GM18511 (cell line): Measurements from ENCODE around the gene RHOV.
A peak's percentile ranks its signal among the peaks of the same experiment; 100 is the strongest.

Source experiments
- ATAC-seq: cut with Tn5 transposase; IDR thresholded peaks from one replicate; pipeline ENCODE4 v1.9.1; 2021; ENCODE audit warnings: mild to moderate bottlenecking, moderate library complexity; ENCODE audit not compliant: unreplicated experiment

Gene RHOV

GRCh38 chr15:40873694-40874561, at the start of gene RHOV:
TSS of gene RHOV (minus strand) at chr15:40874234. CDS start at chr15:40874139, 95 bp downstream.
- peak; percentile 66 for ATAC-seq

- ATAC-seq, result no peak
Observed at GRCh38 chr15:40923551-40923950, 49.5 kb upstream of the RHOV start.

- no peak for ATAC-seq
Observed at GRCh38 chr15:40922608-40923005, 48.6 kb upstream of the RHOV start.

- ATAC-seq, result no peak
Observed at GRCh38 chr15:40921949-40922607, 48.0 kb upstream of the RHOV start.

GRCh38 chr15:40918799-40919392, 44.9 kb upstream of the RHOV start:
- no peak for ATAC-seq

- no peak for ATAC-seq
Observed at GRCh38 chr15:40918146-40918798, 44.2 kb upstream of the RHOV start.

- ATAC-seq, result no peak
Observed at GRCh38 chr15:40917585-40917984, 43.6 kb upstream of the RHOV start.

GRCh38 chr15:40915679-40916078, 41.6 kb upstream of the RHOV start:
- ATAC-seq, result no peak

GRCh38 chr15:40915116-40915661, 41.2 kb upstream of the RHOV start:
- ATAC-seq, result no peak

GRCh38 chr15:40914486-40914885, 40.5 kb upstream of the RHOV start:
- ATAC-seq, result no peak

- no peak for ATAC-seq
Observed at GRCh38 chr15:40914013-40914412, 40.0 kb upstream of the RHOV start.

GRCh38 chr15:40912478-40912877, 38.4 kb upstream of the RHOV start:
- ATAC-seq, result no peak

- no peak for ATAC-seq
Observed at GRCh38 chr15:40911693-40912092, 37.7 kb upstream of the RHOV start.

- ATAC-seq, result no peak
Observed at GRCh38 chr15:40911141-40911540, 37.1 kb upstream of the RHOV start.

GRCh38 chr15:40909662-40910630, 35.9 kb upstream of the RHOV start:
- no peak for ATAC-seq

- no peak for ATAC-seq
Observed at GRCh38 chr15:40908095-40908494, 34.1 kb upstream of the RHOV start.

- ATAC-seq, result no peak
Observed at GRCh38 chr15:40906991-40907802, 33.2 kb upstream of the RHOV start.

- ATAC-seq, result peak; percentile 76
Observed at GRCh38 chr15:40906091-40906990, 32.3 kb upstream of the RHOV start.
